Panc1 (cell line): ENCODE measurements around the gene SLC52A3. TPM values are rescaled to one million over a fixed set of nuclear protein-coding genes. Genes with fewer than 3 reads are reported as not detected.

Experiments
- ATAC-seq: fragments of 200-7000 bp; cut with Tn5 transposase; 2 replicates; pipeline ENCODE4 v1.9.1; 2020; ENCODE audit warnings: mild to moderate bottlenecking, moderate library complexity
- BruUV-seq: library from RNA; stranded (reverse); fragments of 400-500 nt; replicated peaks from 2 replicates; lab custom pipeline; 2021; lab: Mats Ljungman, UMichigan
- CTCF ChIA-PET: fragments of 300-600 bp; sonication (Branson Sonifier 250); formaldehyde crosslinking; loops from one replicate; lab custom pipeline; 2022; ENCODE audit warnings: antibody characterized with exemption; lab: Charles Lee
- POLR2A ChIA-PET: fragments of 300-600 bp; sonication (Branson Sonifier 250); formaldehyde crosslinking; loops from one replicate; lab custom pipeline; 2022; ENCODE audit warnings: antibody characterized with exemption; lab: Charles Lee
- DNase-seq: peaks from one replicate; pipeline ENCODE4 v3.0.0-alpha.2; 2010; ENCODE audit warnings: low read depth, low spot score
- H3K27ac ChIP-seq: 2 replicates; pipeline ENCODE4 v1.5.1; 2011; ENCODE audit warnings: mild to moderate bottlenecking, low read length, inconsistent platforms
- H3K27me3 ChIP-seq: fragments of 200-500 bp; sonication (Bioruptor generic); 2 replicates; pipeline ENCODE4 v1.6.0; 2014; ENCODE audit warnings: low read length, inconsistent platforms; ENCODE audit not compliant: control insufficient read depth, insufficient read depth
- H3K36me3 ChIP-seq: fragments of 200-500 bp; sonication (Bioruptor generic); 2 replicates; pipeline ENCODE4 v1.5.1; 2014; ENCODE audit warnings: inconsistent platforms, mild to moderate bottlenecking, low read length, moderate library complexity; ENCODE audit not compliant: control insufficient read depth, insufficient read depth
- H3K4me1 ChIP-seq: 2 replicates; pipeline ENCODE4 v1.5.1; 2011; ENCODE audit warnings: inconsistent platforms, mild to moderate bottlenecking, low read length, moderate library complexity; ENCODE audit not compliant: control insufficient read depth, insufficient read depth
- H3K4me3 ChIP-seq, 2 experiments: 2 replicates each; pipeline ENCODE4 v1.5.1; 2011 to 2012; ENCODE audit warnings: low read depth in 2 of 2, low read length in 2 of 2, mild to moderate bottlenecking in 2 of 2, inconsistent platforms in 1 of 2, moderate library complexity in 1 of 2
- H3K9me3 ChIP-seq: fragments of 200-500 bp; sonication (Bioruptor generic); 2 replicates; pipeline ENCODE4 v1.5.1; 2014; ENCODE audit warnings: low read depth, mild to moderate bottlenecking, inconsistent platforms, low read length, moderate library complexity; ENCODE audit not compliant: control insufficient read depth, insufficient read depth
- POLR2AphosphoS5 ChIP-seq: IDR thresholded peaks from 2 replicates; pipeline ENCODE4 v1.6.1; 2012; ENCODE audit warnings: mild to moderate bottlenecking, low read depth, low read length, moderate library complexity
- SIN3A ChIP-seq: IDR thresholded peaks from 2 replicates; pipeline ENCODE4 v1.6.1; 2012; ENCODE audit warnings: low read depth, mild to moderate bottlenecking, low read length, moderate library complexity, borderline replicate concordance; ENCODE audit not compliant: insufficient read depth
- TCF7L2 ChIP-seq: IDR thresholded peaks from 2 replicates; pipeline ENCODE4 v1.6.1; 2011; ENCODE audit warnings: mild to moderate bottlenecking, low read depth, low read length, inconsistent platforms
- in situ Hi-C: cut with HindIII; loops from 2 replicates; pipeline ENCODE4 v1.10.0; 2016; ENCODE audit warnings: low sequenced_read_pairs, low pct_unique_long_range_greater_than_20kb
- intact Hi-C: fragments of 100-400 bp; cut with micrococcal nuclease; formaldehyde crosslinking; loops from one replicate; pipeline ENCODE4 v1.10.0; 2022; ENCODE audit not compliant: unreplicated experiment
- total RNA-seq: library from RNA; stranded (reverse); gene quantifications from one replicate; pipeline ENCODE4 v1.2.1, GENCODE V29; 2021; ENCODE audit not compliant: unreplicated experiment
- TF ChIP-seq, protein P1 (sequence below): fragments of 450-650 bp; IDR thresholded peaks from 2 replicates; pipeline ENCODE4 v1.5.1; 2017; ENCODE audit warnings: mild to moderate bottlenecking
- TF ChIP-seq, protein P2 (sequence below), 2 experiments: IDR thresholded peaks; 2 replicates each; pipeline ENCODE4 v1.6.1; 2011 to 2012; ENCODE audit warnings: low read depth in 2 of 2, control low read depth in 1 of 2, low read length in 1 of 2, mild to moderate bottlenecking in 1 of 2, moderate library complexity in 1 of 2; ENCODE audit not compliant: insufficient read depth in 1 of 2

SLC52A3 gene
- total RNA-seq, 1 experiment from 2014 or later, result 6.4 TPM

DNA sequence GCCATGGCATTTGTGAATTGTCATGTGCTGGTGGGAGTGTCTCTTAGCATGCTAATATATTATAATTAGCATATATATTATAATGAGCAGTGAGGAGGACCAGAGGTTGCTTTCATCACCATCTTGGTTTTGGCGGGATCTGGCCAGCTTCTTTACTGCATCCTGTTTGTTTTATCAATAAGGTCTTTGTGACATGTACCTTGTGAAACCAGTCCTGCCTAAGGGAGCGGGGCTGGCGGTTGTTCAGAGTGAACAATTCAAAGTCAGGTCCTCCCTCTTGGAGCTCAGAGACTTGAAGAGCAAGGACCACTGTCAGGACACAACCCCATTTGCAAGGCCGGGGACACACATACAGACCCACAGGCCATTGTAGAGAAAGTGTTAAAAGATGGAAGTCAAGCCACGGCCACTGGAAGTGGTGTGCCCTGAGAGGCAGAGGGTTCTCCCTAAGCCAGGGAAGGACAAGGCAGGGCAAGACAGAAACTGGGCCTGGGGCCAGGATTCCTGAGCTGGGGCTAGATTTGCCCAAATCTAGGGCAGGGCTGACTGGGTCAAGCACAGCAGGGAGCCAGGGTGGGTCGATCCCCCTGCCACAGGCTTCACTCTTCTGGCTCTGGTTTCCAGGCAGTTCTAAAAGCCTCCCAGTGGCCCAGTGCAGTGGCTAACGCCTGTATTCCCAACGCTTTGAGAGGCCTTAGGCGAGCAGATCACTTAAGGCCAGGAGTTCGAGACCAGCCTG lies 14.2 kb downstream of the SLC52A3 start:
- Histone ChIP-seq H3K27ac (no peak overlapping the region), H3K4me3 (no peak overlapping the region), H3K27me3 (0 out of 2 replicates have a peak, but pooled peaks cover 2% of the 10 kb centered on the region), H3K4me1 (no peaks in the 10 kb centered on the region), H3K36me3 (no peaks in the 10 kb centered on the region), H3K9me3 (no peaks in the 10 kb centered on the region)
- POLR2A ChIA-PET, result no interaction called here
- intact Hi-C loops, result no loop called here
- in situ Hi-C loops, result no loop called here
- no TSS peak for BruUV-seq
- TF ChIP-seq TCF7L2 (no peak), POLR2AphosphoS5 (no peak), SIN3A (no peak)
- TF ChIP-seq, protein P1, sequence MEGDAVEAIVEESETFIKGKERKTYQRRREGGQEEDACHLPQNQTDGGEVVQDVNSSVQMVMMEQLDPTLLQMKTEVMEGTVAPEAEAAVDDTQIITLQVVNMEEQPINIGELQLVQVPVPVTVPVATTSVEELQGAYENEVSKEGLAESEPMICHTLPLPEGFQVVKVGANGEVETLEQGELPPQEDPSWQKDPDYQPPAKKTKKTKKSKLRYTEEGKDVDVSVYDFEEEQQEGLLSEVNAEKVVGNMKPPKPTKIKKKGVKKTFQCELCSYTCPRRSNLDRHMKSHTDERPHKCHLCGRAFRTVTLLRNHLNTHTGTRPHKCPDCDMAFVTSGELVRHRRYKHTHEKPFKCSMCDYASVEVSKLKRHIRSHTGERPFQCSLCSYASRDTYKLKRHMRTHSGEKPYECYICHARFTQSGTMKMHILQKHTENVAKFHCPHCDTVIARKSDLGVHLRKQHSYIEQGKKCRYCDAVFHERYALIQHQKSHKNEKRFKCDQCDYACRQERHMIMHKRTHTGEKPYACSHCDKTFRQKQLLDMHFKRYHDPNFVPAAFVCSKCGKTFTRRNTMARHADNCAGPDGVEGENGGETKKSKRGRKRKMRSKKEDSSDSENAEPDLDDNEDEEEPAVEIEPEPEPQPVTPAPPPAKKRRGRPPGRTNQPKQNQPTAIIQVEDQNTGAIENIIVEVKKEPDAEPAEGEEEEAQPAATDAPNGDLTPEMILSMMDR, result no peak
- TF ChIP-seq, protein P2, sequence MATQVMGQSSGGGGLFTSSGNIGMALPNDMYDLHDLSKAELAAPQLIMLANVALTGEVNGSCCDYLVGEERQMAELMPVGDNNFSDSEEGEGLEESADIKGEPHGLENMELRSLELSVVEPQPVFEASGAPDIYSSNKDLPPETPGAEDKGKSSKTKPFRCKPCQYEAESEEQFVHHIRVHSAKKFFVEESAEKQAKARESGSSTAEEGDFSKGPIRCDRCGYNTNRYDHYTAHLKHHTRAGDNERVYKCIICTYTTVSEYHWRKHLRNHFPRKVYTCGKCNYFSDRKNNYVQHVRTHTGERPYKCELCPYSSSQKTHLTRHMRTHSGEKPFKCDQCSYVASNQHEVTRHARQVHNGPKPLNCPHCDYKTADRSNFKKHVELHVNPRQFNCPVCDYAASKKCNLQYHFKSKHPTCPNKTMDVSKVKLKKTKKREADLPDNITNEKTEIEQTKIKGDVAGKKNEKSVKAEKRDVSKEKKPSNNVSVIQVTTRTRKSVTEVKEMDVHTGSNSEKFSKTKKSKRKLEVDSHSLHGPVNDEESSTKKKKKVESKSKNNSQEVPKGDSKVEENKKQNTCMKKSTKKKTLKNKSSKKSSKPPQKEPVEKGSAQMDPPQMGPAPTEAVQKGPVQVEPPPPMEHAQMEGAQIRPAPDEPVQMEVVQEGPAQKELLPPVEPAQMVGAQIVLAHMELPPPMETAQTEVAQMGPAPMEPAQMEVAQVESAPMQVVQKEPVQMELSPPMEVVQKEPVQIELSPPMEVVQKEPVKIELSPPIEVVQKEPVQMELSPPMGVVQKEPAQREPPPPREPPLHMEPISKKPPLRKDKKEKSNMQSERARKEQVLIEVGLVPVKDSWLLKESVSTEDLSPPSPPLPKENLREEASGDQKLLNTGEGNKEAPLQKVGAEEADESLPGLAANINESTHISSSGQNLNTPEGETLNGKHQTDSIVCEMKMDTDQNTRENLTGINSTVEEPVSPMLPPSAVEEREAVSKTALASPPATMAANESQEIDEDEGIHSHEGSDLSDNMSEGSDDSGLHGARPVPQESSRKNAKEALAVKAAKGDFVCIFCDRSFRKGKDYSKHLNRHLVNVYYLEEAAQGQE (IDR thresholded peaks at IDR 0.05; ENCODE audit: insufficient read depth in 1 of 2, low read depth in 2 of 2, low read length in 1 of 2), result no peak
- no peak for DNase-seq
- CTCF ChIA-PET, result no interaction called here
- no peak for ATAC-seq

DNA sequence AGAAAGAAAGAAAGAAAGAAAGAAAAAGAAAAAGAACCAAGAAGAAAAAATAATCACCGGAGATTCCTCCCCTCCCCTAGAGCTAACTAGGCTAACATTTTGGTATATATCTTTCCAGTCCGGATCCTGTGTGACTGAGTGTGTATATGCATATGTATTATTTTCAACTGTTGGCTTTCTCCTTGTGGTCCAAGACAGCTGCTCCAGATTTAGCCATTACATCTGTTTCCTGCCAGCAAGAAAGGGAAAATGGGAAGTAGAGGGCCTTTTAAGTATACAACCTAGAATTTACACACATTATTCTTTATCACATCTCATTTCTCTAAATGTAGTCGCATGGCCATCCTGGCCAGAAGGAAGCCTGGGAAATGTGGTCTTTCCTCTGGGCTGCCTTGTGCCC lies 15.2 kb downstream of the SLC52A3 start:
- TF ChIP-seq, protein P2 (IDR thresholded peaks at IDR 0.05; ENCODE audit: insufficient read depth in 1 of 2, low read depth in 2 of 2, low read length in 1 of 2), result no peak
- TF ChIP-seq TCF7L2, result no peak
- TF ChIP-seq POLR2AphosphoS5, result no peak
- TF ChIP-seq, protein P1, result no peak
- TF ChIP-seq SIN3A, result no peak
- Histone ChIP-seq H3K36me3 (no peaks in the 10 kb centered on the region), H3K4me1 (no peaks in the 10 kb centered on the region), H3K4me3 (no peak overlapping the region), H3K27me3 (0 out of 2 replicates have a peak, but pooled peaks cover 2% of the 10 kb centered on the region), H3K27ac (no peak overlapping the region), H3K9me3 (no peaks in the 10 kb centered on the region)
- no peak for ATAC-seq
- POLR2A ChIA-PET, result interaction anchor here (0.6 kb wide), 1 partner anchor 57 kb away, joined by 8 read pairs; no protein-coding TSS in a partner anchor
- BruUV-seq, result no TSS peak
- no peak for DNase-seq
- intact Hi-C loops, result no loop called here
- CTCF ChIA-PET, result no interaction called here
- in situ Hi-C loops, result no loop called here
